ENCODE data around the gene CHD2. TPM values are rescaled to one million over a fixed set of nuclear protein-coding genes. Genes with fewer than 3 reads are reported as not detected.

CHD2 gene
- total and polyA plus RNA-seq, 2 experiments from 2014 or later: 60.8 to 118 TPM

GRCh38 chr15:93042691-93043378, 142.7 kb downstream of the CHD2 start:
- TF ChIP-seq, protein P1, sequence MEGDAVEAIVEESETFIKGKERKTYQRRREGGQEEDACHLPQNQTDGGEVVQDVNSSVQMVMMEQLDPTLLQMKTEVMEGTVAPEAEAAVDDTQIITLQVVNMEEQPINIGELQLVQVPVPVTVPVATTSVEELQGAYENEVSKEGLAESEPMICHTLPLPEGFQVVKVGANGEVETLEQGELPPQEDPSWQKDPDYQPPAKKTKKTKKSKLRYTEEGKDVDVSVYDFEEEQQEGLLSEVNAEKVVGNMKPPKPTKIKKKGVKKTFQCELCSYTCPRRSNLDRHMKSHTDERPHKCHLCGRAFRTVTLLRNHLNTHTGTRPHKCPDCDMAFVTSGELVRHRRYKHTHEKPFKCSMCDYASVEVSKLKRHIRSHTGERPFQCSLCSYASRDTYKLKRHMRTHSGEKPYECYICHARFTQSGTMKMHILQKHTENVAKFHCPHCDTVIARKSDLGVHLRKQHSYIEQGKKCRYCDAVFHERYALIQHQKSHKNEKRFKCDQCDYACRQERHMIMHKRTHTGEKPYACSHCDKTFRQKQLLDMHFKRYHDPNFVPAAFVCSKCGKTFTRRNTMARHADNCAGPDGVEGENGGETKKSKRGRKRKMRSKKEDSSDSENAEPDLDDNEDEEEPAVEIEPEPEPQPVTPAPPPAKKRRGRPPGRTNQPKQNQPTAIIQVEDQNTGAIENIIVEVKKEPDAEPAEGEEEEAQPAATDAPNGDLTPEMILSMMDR (IDR thresholded peaks at IDR 0.05; ENCODE audit: low read depth, low read length): no peak
- no peak overlapping the region for H3K4me3 ChIP-seq
- H3K9me3 ChIP-seq (ENCODE audit: low read depth): no peaks in the 10 kb centered on the region
- no peaks in the 10 kb centered on the region for H3K4me1 ChIP-seq (ENCODE audit: low read depth)
- no peaks in the 10 kb centered on the region for H3K36me3 ChIP-seq
- no peak overlapping the region for H3K27ac ChIP-seq
- no peaks in the 10 kb centered on the region for H3K27me3 ChIP-seq
- DNase-seq (ENCODE audit: low read depth in 1 of 2, low spot score in 1 of 2): no peak

DNA sequence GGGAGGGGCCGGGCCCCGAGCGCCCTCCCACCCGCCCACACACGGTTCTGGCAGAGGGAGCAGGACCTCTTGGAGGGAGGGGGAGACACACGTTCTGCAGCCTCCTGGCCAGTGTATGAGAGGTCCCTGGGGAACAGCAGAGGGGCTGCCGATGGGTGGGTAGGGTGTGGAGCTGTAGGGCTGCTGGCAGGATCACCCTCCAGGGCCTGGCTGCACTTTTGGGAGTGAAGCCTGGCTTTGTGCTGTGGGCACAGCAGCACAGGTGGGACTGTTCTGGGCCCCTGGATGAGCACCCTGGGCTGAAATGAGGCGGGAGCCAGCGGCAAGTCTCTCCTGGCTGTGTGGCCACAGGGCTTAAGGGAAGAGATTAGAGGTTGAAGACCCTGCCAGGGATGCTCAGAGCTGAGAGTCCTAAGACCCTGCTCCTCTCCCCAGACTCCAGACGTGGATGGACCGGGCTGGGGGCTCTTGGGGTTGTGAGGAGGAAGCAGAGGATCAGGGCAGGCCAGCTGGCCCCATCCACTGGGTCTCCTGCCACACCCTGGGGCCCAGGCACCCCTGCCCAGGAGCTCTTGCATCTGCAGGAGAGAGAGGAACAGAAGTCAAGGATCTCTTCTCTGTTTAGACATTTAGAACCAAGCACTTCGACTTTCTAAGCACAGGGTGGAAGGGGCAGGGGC, 143.6 kb downstream of the CHD2 start:
- H3K4me1 ChIP-seq (ENCODE audit: low read depth): no peaks in the 10 kb centered on the region
- no peaks in the 10 kb centered on the region for H3K9me3 ChIP-seq (ENCODE audit: low read depth)
- H3K36me3 ChIP-seq: no peaks in the 10 kb centered on the region
- H3K27me3 ChIP-seq: no peaks in the 10 kb centered on the region
- TF ChIP-seq, protein P1 (IDR thresholded peaks at IDR 0.05; ENCODE audit: low read depth, low read length): no peak
- DNase-seq (ENCODE audit: low read depth in 1 of 2, low spot score in 1 of 2): no peak
- no peak overlapping the region for H3K4me3 ChIP-seq
- no peak overlapping the region for H3K27ac ChIP-seq

DNA sequence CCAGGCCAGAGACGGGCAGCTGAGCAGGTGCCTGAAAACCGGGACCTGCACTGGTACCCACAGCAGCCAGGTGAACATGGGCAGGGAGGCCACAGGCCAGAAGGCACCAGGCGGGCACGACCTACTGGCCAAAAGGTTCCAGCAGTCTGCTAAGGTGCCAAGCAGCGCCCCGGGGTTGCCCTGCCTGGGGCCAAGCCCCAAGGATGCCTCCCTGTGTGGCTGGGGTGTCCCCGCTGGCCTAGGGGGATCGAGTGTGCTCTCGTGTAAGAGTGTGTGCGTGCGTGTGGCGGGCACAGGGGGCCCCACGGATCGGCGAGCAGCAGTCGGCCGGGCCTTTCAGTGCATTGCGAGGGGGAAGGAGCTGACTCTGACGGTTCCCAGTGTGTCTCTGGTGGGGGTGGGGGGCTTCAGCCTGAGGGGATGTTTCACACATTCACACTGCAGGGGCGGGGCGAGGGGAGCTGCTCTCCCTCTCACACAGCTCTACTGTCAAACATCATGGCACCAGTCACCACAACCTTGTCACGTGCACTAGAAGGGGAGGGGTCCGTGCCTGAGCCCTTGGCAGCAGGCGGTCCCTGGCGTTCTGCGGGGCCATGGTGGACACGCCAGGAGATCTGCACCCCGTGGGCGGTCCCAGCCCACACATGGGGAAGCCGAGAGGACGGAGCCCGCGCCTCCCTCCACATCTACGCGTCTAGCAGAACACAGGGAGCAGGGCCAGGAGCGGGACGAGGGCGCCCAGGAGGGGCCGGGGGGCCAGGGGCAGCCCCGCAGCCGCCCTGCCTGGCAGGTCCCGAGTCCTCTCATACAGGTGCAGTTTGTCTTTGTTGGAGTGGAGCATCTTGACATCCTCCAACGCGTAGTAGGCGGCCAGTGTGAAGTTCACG, 144.4 kb downstream of the CHD2 start:
- no peaks in the 10 kb centered on the region for H3K9me3 ChIP-seq (ENCODE audit: low read depth)
- TF ChIP-seq, protein P1 (IDR thresholded peaks at IDR 0.05; ENCODE audit: low read depth, low read length): no peak
- no peaks in the 10 kb centered on the region for H3K4me1 ChIP-seq (ENCODE audit: low read depth)
- no peak overlapping the region for H3K4me3 ChIP-seq
- no peaks in the 10 kb centered on the region for H3K36me3 ChIP-seq
- H3K27ac ChIP-seq: no peak overlapping the region
- no peak for DNase-seq (ENCODE audit: low read depth in 1 of 2, low spot score in 1 of 2)
- H3K27me3 ChIP-seq: no peaks in the 10 kb centered on the region

DNA sequence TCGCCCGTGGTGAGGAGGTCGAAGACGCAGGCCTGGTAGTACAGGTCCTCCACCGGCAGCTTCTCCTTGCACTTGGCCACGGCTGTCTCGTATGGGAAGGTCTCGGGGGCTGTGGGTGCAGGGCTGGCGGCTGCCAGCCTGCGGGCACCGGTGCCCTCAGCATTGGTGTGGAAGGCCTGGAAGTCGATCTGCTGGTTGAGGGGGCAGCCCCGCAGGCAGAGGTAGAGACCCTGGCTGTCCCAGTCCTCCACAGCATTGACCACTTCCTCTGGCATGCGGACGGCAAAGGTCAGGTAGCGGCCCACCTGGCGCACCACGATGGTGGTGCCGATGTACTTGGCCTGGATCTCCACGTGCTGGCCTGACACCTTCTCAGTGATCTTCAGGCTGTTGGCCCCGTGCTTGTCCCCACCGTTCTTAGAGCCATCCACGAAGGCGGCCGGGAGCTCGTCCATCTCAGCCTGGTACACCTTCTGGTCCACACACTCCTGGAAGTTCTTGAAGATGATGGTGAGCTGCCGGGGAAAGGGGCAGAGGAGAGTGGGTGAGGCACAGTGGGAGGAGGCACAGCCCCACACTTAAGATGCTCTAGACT, 145.2 kb downstream of the CHD2 start:
- no peaks in the 10 kb centered on the region for H3K9me3 ChIP-seq (ENCODE audit: low read depth)
- H3K4me1 ChIP-seq (ENCODE audit: low read depth): no peaks in the 10 kb centered on the region
- no peak overlapping the region for H3K27ac ChIP-seq
- DNase-seq (ENCODE audit: low read depth in 1 of 2, low spot score in 1 of 2): no peak
- H3K36me3 ChIP-seq: no peaks in the 10 kb centered on the region
- no peak overlapping the region for H3K4me3 ChIP-seq
- H3K27me3 ChIP-seq: no peaks in the 10 kb centered on the region
- TF ChIP-seq, protein P1 (IDR thresholded peaks at IDR 0.05; ENCODE audit: low read depth, low read length): no peak

DNA sequence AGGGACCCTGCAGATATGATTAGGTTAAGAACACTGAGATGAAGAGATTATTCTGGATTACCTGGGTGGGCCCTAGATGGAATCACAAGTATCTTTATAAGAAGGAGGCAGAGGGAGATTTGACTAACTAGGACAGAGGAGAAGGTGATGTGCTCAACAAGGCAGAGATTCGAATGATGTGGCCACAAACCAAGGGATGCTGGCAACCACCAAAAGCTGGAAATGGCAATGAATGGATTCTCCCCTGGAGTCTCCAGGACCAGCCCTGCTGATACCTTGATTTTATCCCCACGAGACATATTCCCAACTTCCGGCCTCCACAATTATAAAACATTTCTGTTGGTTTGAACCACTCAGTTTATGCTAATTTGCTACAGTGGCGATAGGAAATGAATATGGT, 146.0 kb downstream of the CHD2 start:
- TF ChIP-seq, protein P1 (IDR thresholded peaks at IDR 0.05; ENCODE audit: low read depth, low read length): no peak
- H3K27ac ChIP-seq: no peak overlapping the region
- H3K4me1 ChIP-seq (ENCODE audit: low read depth): no peaks in the 10 kb centered on the region
- no peak overlapping the region for H3K4me3 ChIP-seq
- no peaks in the 10 kb centered on the region for H3K9me3 ChIP-seq (ENCODE audit: low read depth)
- no peaks in the 10 kb centered on the region for H3K27me3 ChIP-seq
- DNase-seq (ENCODE audit: low read depth in 1 of 2, low spot score in 1 of 2): no peak
- H3K36me3 ChIP-seq: no peaks in the 10 kb centered on the region
